Subcutaneous adipose tissue (tissue), 4 donors: Measurements from ENCODE around the gene RAB40B. TPM values are rescaled to one million over a fixed set of nuclear protein-coding genes. Genes with fewer than 3 reads are reported as not detected.

Source experiments
- CTCF ChIP-seq: fragments of 450-650 bp; IDR thresholded peaks from one replicate; pipeline ENCODE4 v1.5.1; 2016; ENCODE audit warnings: low read depth, mild to moderate bottlenecking, control low read depth, antibody characterized with exemption, moderate library complexity
- total RNA-seq, 4 donors: library from RNA; depleted of rRNA; stranded (reverse); fragments of >200 nt; gene quantifications; one replicate each; pipeline ENCODE4 v1.1.0, GENCODE V29; 2016

Gene RAB40B
- total RNA-seq, 4 donors from 2014 or later: 6.5 to 26.0 (median 8.5) TPM

GRCh38 chr17:82636626-82637598 lies 61.6 kb downstream of the RAB40B start:
- no peak for TF ChIP-seq CTCF

DNA sequence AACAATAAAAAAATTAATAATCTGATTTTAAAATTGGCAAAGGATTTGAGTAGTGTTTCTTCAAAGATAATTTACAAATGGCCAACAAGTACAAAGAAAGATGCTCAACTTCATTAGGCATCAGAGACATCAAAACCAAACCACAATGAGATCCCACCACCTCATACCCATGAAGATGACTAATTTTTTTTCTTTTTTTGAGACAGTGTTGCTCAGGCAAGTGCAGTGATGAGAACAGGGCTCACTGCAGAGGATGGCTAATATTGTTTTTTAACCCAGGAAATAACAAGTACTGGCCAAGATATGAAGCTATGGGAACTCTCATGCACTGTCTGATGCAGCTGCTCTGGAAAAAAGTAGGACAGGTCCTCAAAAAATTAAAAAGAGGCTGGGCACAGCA lies 65.2 kb downstream of the RAB40B start:
- no peak for TF ChIP-seq CTCF

DNA sequence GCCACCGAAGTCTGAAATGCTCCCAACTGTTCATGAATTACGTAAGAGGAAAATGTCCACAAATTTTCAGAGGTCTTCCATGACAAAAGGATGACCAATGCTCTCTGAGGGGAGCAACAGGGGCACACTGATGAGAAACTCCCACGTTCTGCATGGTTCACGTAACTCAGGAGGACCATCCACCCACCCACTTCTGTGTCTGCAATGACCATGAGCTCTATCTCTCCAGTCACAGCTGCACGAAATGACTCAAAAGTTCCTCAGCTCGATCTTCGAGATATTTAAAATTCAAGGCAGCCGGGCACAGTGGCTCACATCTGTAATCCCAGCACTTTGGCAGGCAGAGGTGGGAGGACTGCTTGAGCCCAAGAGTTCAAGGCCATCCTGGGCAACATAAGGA lies 66.0 kb downstream of the RAB40B start:
- TF ChIP-seq CTCF: no peak

GRCh38 chr17:82631544-82631943 lies 67.0 kb downstream of the RAB40B start:
- TF ChIP-seq CTCF: no peak

GRCh38 chr17:82630212-82630611 lies 68.3 kb downstream of the RAB40B start:
- TF ChIP-seq CTCF: no peak

GRCh38 chr17:82629748-82630147 lies 68.8 kb downstream of the RAB40B start:
- TF ChIP-seq CTCF: no peak

DNA sequence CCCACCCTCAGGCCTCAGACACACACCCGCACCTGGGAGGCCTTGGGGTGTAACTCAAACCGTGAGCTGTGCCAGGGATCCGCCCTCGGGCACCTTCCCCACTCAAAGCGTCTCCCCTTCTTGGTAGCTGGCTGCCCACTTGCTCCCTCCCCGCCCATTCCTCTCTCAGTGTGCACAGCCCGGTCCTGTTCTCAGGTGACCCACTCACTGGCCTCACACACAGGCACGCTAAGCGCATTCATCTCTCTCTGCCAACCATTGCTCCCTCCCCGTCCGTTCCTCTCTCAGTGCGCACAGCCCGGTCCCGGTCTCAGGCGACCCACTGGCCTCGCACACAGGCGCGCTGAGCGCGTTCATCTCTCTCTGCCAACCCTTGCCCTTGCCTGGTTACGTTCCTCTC lies 71.1 kb downstream of the RAB40B start:
- no peak for TF ChIP-seq CTCF
